Thoracic aorta (tissue), 2 donors: Measurements from ENCODE around the gene TMEM200A. TPM values are rescaled to one million over a fixed set of nuclear protein-coding genes. Genes with fewer than 3 reads are reported as not detected.

Experiments used
- ATAC-seq: fragments of 150-250 bp; one replicate; pipeline ENCODE4 v1.8.0; 2017; ENCODE audit warnings: low read depth; ENCODE audit not compliant: insufficient number of reproducible peaks, low FRiP score
- DNase-seq: peaks from one replicate; pipeline ENCODE4 v3.0.0-alpha.2; 2020; ENCODE audit warnings: low spot score
- H3K27ac ChIP-seq, 2 donors: fragments of 200-600 bp; sonication (generic); 1 replicate in 1 of 2; 2 replicates in 1 of 2; pipeline ENCODE4 v1.5.1; 2016; ENCODE audit warnings: mild to moderate bottlenecking in 2 of 2, moderate library complexity in 2 of 2
- H3K27me3 ChIP-seq: fragments of 200-600 bp; sonication (generic); replicated peaks from 2 replicates; pipeline ENCODE4 v1.6.0; 2016; ENCODE audit warnings: mild to moderate bottlenecking; ENCODE audit not compliant: insufficient read depth
- H3K36me3 ChIP-seq: fragments of 200-600 bp; sonication (generic); one replicate; pipeline ENCODE4 v1.5.1; 2016
- H3K4me1 ChIP-seq, 2 donors: fragments of 200-600 bp; sonication (generic); 1 replicate in 1 of 2; 2 replicates in 1 of 2; pipeline versions ENCODE4 v1.5.1 to v1.6.0; 2016; ENCODE audit warnings: low read depth in 2 of 2, mild to moderate bottlenecking in 1 of 2; ENCODE audit not compliant: control insufficient read depth in 1 of 2
- H3K4me3 ChIP-seq: fragments of 200-600 bp; sonication (generic); 2 replicates; pipeline ENCODE4 v1.5.1; 2016; ENCODE audit warnings: mild to moderate bottlenecking
- H3K9me3 ChIP-seq: fragments of 200-600 bp; sonication (generic); 2 replicates; pipeline ENCODE4 v1.5.1; 2016
- total RNA-seq, 2 donors: library from RNA; depleted of rRNA; stranded (reverse); fragments of >200 nt; gene quantifications; one replicate each; pipeline versions ENCODE4 v1.1.0 to v1.2.3, GENCODE V29; 2016
- TF ChIP-seq, protein P1 (sequence below): fragments of 200-600 bp; sonication (generic); IDR thresholded peaks from one replicate; pipeline ENCODE4 v1.5.1; 2019; ENCODE audit warnings: antibody characterized with exemption

TMEM200A gene
- total RNA-seq, 2 donors from 2014 or later = 3.7 to 9.7 TPM

DNA sequence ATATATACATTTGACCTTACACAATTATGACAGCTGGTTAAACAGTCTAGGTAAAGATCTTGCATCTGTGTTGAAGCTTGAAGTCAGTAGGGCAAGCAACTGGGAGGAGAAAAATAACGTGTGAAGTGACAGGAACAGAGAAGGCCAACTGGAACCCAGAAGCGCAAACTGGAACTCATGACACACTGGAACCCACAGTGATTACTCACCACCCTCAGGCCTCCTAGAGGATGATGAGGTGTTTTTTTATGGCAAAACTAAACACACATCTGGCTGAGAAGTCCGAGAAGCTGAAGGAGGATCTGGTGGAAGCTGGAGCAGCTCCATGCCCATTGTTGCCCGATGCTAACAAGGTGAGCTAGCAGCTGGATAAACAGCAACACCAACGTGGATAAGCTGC lies 108.1 kb downstream of the TMEM200A start:
- DNase-seq (no peak), ATAC-seq (no peak)
- Histone ChIP-seq H3K27ac (no peak overlapping the region), H3K36me3 (no peaks in the 10 kb centered on the region), H3K9me3 (no peaks in the 10 kb centered on the region), H3K27me3 (no peaks in the 10 kb centered on the region), H3K4me1 (no peaks in the 10 kb centered on the region), H3K4me3 (no peak overlapping the region)
- TF ChIP-seq, protein P1, sequence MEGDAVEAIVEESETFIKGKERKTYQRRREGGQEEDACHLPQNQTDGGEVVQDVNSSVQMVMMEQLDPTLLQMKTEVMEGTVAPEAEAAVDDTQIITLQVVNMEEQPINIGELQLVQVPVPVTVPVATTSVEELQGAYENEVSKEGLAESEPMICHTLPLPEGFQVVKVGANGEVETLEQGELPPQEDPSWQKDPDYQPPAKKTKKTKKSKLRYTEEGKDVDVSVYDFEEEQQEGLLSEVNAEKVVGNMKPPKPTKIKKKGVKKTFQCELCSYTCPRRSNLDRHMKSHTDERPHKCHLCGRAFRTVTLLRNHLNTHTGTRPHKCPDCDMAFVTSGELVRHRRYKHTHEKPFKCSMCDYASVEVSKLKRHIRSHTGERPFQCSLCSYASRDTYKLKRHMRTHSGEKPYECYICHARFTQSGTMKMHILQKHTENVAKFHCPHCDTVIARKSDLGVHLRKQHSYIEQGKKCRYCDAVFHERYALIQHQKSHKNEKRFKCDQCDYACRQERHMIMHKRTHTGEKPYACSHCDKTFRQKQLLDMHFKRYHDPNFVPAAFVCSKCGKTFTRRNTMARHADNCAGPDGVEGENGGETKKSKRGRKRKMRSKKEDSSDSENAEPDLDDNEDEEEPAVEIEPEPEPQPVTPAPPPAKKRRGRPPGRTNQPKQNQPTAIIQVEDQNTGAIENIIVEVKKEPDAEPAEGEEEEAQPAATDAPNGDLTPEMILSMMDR = no peak

- DNase-seq (no peak), ATAC-seq (no peak)
- Histone ChIP-seq H3K36me3 (no peaks in the 10 kb centered on the region), H3K9me3 (no peaks in the 10 kb centered on the region), H3K4me1 (no peaks in the 10 kb centered on the region), H3K4me3 (no peak overlapping the region), H3K27ac (no peak overlapping the region), H3K27me3 (no peaks in the 10 kb centered on the region)
- TF ChIP-seq, protein P1 = no peak
Measured at GRCh38 chr6:130482645-130483390, 117.0 kb downstream of the TMEM200A start.

DNA sequence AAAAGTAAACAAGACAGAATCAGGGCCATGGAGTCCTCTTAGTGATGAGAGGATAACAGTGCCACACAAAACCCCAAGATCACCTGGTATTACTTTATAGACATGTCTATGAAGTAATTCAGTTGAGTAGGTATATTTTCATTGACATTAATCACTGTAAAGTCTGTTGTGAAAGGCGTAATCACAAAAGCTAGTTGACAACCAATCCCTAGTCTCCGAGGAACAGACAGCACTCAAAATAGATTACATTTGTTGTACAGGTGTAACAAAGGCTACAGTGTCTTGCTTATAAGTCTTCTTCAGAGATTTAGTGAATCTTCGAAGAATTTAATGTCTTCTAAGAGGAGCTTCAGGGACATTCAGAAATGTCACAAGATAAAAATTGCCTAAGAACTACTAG lies 120.1 kb downstream of the TMEM200A start:
- Histone ChIP-seq H3K36me3 (no peaks in the 10 kb centered on the region), H3K27ac (no peak overlapping the region), H3K4me1 (no peaks in the 10 kb centered on the region), H3K27me3 (no peaks in the 10 kb centered on the region), H3K4me3 (no peak overlapping the region), H3K9me3 (no peaks in the 10 kb centered on the region)
- no peak for DNase-seq
- TF ChIP-seq, protein P1 = no peak
- ATAC-seq = no peak

- TF ChIP-seq, protein P1 = no peak
- Histone ChIP-seq H3K9me3 (no peaks in the 10 kb centered on the region), H3K36me3 (no peaks in the 10 kb centered on the region), H3K27me3 (no peaks in the 10 kb centered on the region), H3K27ac (no peak overlapping the region), H3K4me1 (no peaks in the 10 kb centered on the region), H3K4me3 (no peak overlapping the region)
- ATAC-seq (no peak), DNase-seq (no peak)
Measured at GRCh38 chr6:130486417-130486816, 120.6 kb downstream of the TMEM200A start.

DNA sequence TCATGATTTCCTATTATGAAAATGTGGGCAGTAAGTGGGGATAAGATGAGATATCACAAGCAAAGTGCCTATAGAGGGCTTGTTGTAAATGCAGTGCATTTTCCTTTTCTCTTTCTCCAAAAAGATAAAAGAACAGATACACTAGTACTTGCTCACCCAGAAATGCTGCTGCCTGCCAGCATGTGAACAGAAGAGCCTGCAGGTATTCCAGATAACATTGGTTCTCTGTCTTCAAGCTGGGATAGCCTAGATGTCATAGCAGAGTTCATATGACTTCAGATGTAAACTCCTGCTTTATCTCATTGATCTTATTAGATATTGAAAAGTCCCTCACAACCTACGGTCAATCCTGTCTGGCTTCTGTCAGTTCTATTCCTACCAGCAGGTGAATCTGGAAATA lies 123.7 kb downstream of the TMEM200A start:
- TF ChIP-seq, protein P1 = no peak
- Histone ChIP-seq H3K36me3 (no peaks in the 10 kb centered on the region), H3K9me3 (no peaks in the 10 kb centered on the region), H3K4me3 (no peak overlapping the region), H3K27me3 (no peaks in the 10 kb centered on the region), H3K4me1 (no peaks in the 10 kb centered on the region), H3K27ac (no peak overlapping the region)
- ATAC-seq (no peak), DNase-seq (no peak)

Other genes starting within 250 kb of the TMEM200A start
- gene SAMD3, start 143.1 kb upstream of the TMEM200A start, total RNA-seq = 1 to 10 TPM; 1.2 to 1.8 TPM